ENCODE results near the gene SH3RF3. TPM values are rescaled to one million over a fixed set of nuclear protein-coding genes. Genes with fewer than 3 reads are reported as not detected.

Gene SH3RF3
- total RNA-seq, 2 donors from 2014 or later = 1.4 to 17.0 TPM

- intact Hi-C loops (cut with DNase I) = no loop called here
- no peaks in the 10 kb centered on the region for H3K36me3 ChIP-seq
- H3K27ac ChIP-seq = no peak overlapping the region
- H3K9me3 ChIP-seq = no peaks in the 10 kb centered on the region
- no peak overlapping the region for H3K4me3 ChIP-seq
- WGBS = 95% methylated on average over 17 of the region's 17 CpGs
- no peaks in the 10 kb centered on the region for H3K27me3 ChIP-seq (replicated peaks; ENCODE audit: insufficient read depth)
- TF ChIP-seq POLR2AphosphoS5 (IDR thresholded peaks at IDR 0.05) (no peak), CTCF (IDR thresholded peaks at IDR 0.05) (no peak), POLR2A (IDR thresholded peaks at IDR 0.05) (no peak)
- DNase-seq (ENCODE audit: low spot score) = no peak
- no peaks in the 10 kb centered on the region for H3K4me1 ChIP-seq (replicated peaks)
These were observed 303.4 kb downstream of the SH3RF3 start for GRCh38 chr2:109432421-109432820.

GRCh38 chr2:109433486-109433885 is 304.5 kb downstream of the SH3RF3 start:
- Histone ChIP-seq H3K9me3 (no peaks in the 10 kb centered on the region), H3K27ac (no peak overlapping the region), H3K36me3 (no peaks in the 10 kb centered on the region), H3K4me1 (replicated peaks) (no peaks in the 10 kb centered on the region), H3K4me3 (no peak overlapping the region), H3K27me3 (replicated peaks; ENCODE audit: insufficient read depth) (no peaks in the 10 kb centered on the region)
- WGBS = 96% methylated on average over 10 of the region's 10 CpGs
- intact Hi-C loops (cut with DNase I) = no loop called here
- TF ChIP-seq POLR2AphosphoS5 (IDR thresholded peaks at IDR 0.05) (no peak), POLR2A (IDR thresholded peaks at IDR 0.05) (no peak), CTCF (IDR thresholded peaks at IDR 0.05) (no peak)
- no peak for DNase-seq (ENCODE audit: low spot score)

GRCh38 chr2:109433926-109434325 is 304.9 kb downstream of the SH3RF3 start:
- 91% methylated on average over 9 of the region's 10 CpGs for WGBS

GRCh38 chr2:109434351-109434750 is 305.3 kb downstream of the SH3RF3 start:
- no peak overlapping the region for H3K27ac ChIP-seq
- no peaks in the 10 kb centered on the region for H3K36me3 ChIP-seq
- H3K9me3 ChIP-seq = no peaks in the 10 kb centered on the region
- no peaks in the 10 kb centered on the region for H3K4me1 ChIP-seq (replicated peaks)
- DNase-seq (ENCODE audit: low spot score) = no peak
- WGBS = 96% methylated on average over 9 of the region's 9 CpGs
- no peak overlapping the region for H3K4me3 ChIP-seq
- H3K27me3 ChIP-seq (replicated peaks; ENCODE audit: insufficient read depth) = no peaks in the 10 kb centered on the region
- TF ChIP-seq CTCF (IDR thresholded peaks at IDR 0.05) (no peak), POLR2AphosphoS5 (IDR thresholded peaks at IDR 0.05) (no peak), POLR2A (IDR thresholded peaks at IDR 0.05) (no peak)
- intact Hi-C loops (cut with DNase I) = no loop called here

More at GRCh38 chr2:109433926-109434325, 304.9 kb downstream of the SH3RF3 start:
- no peak overlapping the region for H3K27ac ChIP-seq
- no peaks in the 10 kb centered on the region for H3K4me1 ChIP-seq (replicated peaks)
- H3K36me3 ChIP-seq = no peaks in the 10 kb centered on the region
- no peaks in the 10 kb centered on the region for H3K27me3 ChIP-seq (replicated peaks; ENCODE audit: insufficient read depth)
- TF ChIP-seq CTCF (IDR thresholded peaks at IDR 0.05) (no peak), POLR2AphosphoS5 (IDR thresholded peaks at IDR 0.05) (no peak), POLR2A (IDR thresholded peaks at IDR 0.05) (no peak)
- H3K9me3 ChIP-seq = no peaks in the 10 kb centered on the region
- intact Hi-C loops (cut with DNase I) = no loop called here
- DNase-seq (ENCODE audit: low spot score) = no peak
- H3K4me3 ChIP-seq = no peak overlapping the region

- H3K36me3 ChIP-seq = no peaks in the 10 kb centered on the region
- H3K9me3 ChIP-seq = no peaks in the 10 kb centered on the region
- intact Hi-C loops (cut with DNase I) = no loop called here
- TF ChIP-seq CTCF (IDR thresholded peaks at IDR 0.05) (no peak), POLR2A (IDR thresholded peaks at IDR 0.05) (no peak), POLR2AphosphoS5 (IDR thresholded peaks at IDR 0.05) (no peak)
- 95% methylated on average over 11 of the region's 11 CpGs for WGBS
- H3K4me1 ChIP-seq (replicated peaks) = no peaks in the 10 kb centered on the region
- no peak for DNase-seq (ENCODE audit: low spot score)
- no peaks in the 10 kb centered on the region for H3K27me3 ChIP-seq (replicated peaks; ENCODE audit: insufficient read depth)
- no peak overlapping the region for H3K4me3 ChIP-seq
- H3K27ac ChIP-seq = no peak overlapping the region
These were observed 306.2 kb downstream of the SH3RF3 start for GRCh38 chr2:109435066-109435690.
